ENCODE measurements around the gene HDAC3.

- TF ChIP-seq SP2 (tag by site-specific recombination; IDR thresholded peaks at IDR 0.05) (no peak), ZNF560 (tag by site-specific recombination; IDR thresholded peaks at IDR 0.05; ENCODE audit: borderline replicate concordance) (no peak)
Observed at GRCh38 chr5:141611289-141611688, 25.4 kb downstream of the HDAC3 start.

All from HEK293 (cell line).